Endodermal cell (in vitro differentiated cells): ENCODE results near the gene CSGALNACT2. TPM values are rescaled to one million over a fixed set of nuclear protein-coding genes. Genes with fewer than 3 reads are reported as not detected.

Source experiments
- DNase-seq: peaks from one replicate; pipeline ENCODE4 v3.0.0-alpha.2; 2017
- H3K27ac ChIP-seq: 2 replicates; pipeline ENCODE4 v1.5.1; 2013; ENCODE audit warnings: mild to moderate bottlenecking, low read depth, low read length, moderate library complexity
- H3K27me3 ChIP-seq: 2 replicates; pipeline ENCODE4 v1.6.1; 2013; ENCODE audit warnings: mild to moderate bottlenecking, low read length, moderate library complexity; ENCODE audit not compliant: insufficient read depth, control insufficient read depth, poor library complexity, severe bottlenecking
- H3K36me3 ChIP-seq: 2 replicates; pipeline ENCODE4 v1.7.0; 2013; ENCODE audit warnings: mild to moderate bottlenecking, low read length, moderate library complexity; ENCODE audit not compliant: control insufficient read depth, insufficient read depth
- H3K4me1 ChIP-seq: one replicate; pipeline ENCODE4 v1.7.0; 2013; ENCODE audit warnings: low read length; ENCODE audit not compliant: control insufficient read depth, insufficient read depth
- H3K4me3 ChIP-seq: 2 replicates; pipeline ENCODE4 v1.5.1; 2013; ENCODE audit warnings: mild to moderate bottlenecking, low read length, moderate library complexity
- H3K9ac ChIP-seq: 2 replicates; pipeline ENCODE4 v1.6.1; 2013; ENCODE audit warnings: mild to moderate bottlenecking, low read length, moderate library complexity; ENCODE audit not compliant: poor library complexity, severe bottlenecking; ENCODE audit errors: extremely low read depth
- H3K9me3 ChIP-seq: 2 replicates; pipeline ENCODE4 v1.6.1; 2013; ENCODE audit warnings: mild to moderate bottlenecking, low read length, moderate library complexity; ENCODE audit not compliant: control insufficient read depth
- H3K27ac Mint-ChIP-seq: 2 replicates; pipeline ENCODE4 v1.8.0; 2020; ENCODE audit warnings: mixed read lengths
- H3K27me3 Mint-ChIP-seq: 2 replicates; pipeline ENCODE4 v1.8.0; 2021; ENCODE audit warnings: mild to moderate bottlenecking, mixed read lengths; ENCODE audit not compliant: insufficient read depth
- H3K36me3 Mint-ChIP-seq: 2 replicates; pipeline ENCODE4 v1.8.0; 2020; ENCODE audit warnings: low read depth, mixed read lengths
- H3K4me1 Mint-ChIP-seq: 2 replicates; pipeline ENCODE4 v1.8.0; 2020; ENCODE audit warnings: mixed read lengths
- H3K4me3 Mint-ChIP-seq: 2 replicates; pipeline ENCODE4 v1.8.0; 2020; ENCODE audit warnings: mild to moderate bottlenecking, moderate library complexity, mixed read lengths
- H3K9me3 Mint-ChIP-seq: 2 replicates; pipeline ENCODE4 v1.8.0; 2020; ENCODE audit warnings: mild to moderate bottlenecking, mixed read lengths
- CTCF ChIP-seq: fragments of 200-600 bp; sonication (generic); conservative IDR thresholded peaks from 2 replicates; pipeline ENCODE4 v1.5.0; 2021; ENCODE audit warnings: antibody characterized with exemption, mild to moderate bottlenecking
- WGBS, 2 experiments: methylation state at CpG; one replicate each; pipeline versions ENCODE4 v1.1.5 to v1.1.7; 2013; ENCODE audit warnings: missing lambda C conversion rate in 2 of 2, mixed read lengths in 1 of 2; ENCODE audit not compliant: insufficient coverage in 1 of 2, insufficient read length in 1 of 2; 5-methylcytosine and 5-hydroxymethylcytosine counted together
- total RNA-seq, 2 donors: library from RNA; stranded (reverse); fragmentation: NEBNext Ultra II Directional in 1 of 2; extraction: Animal tissue kit (Norgen Biotek cat#: 25700) in 1 of 2; gene quantifications; 2 replicates in 1 of 2; 3 replicates in 1 of 2; pipeline ENCODE4 v1.2.1, GENCODE V29; 2021

The CSGALNACT2 gene
- total RNA-seq, 2 donors from 2014 or later, result 7.3 to 8.6 TPM

- no peaks in the 10 kb centered on the region for H3K27me3 Mint-ChIP-seq
- DNase-seq, result peak; percentile 77
- H3K4me1 ChIP-seq, result no peaks in the 10 kb centered on the region
- peak overlapping the region; percentile 76 for H3K9ac ChIP-seq
- no peak for TF ChIP-seq CTCF
- H3K4me3 Mint-ChIP-seq, result peak overlapping the region; percentile 88
- H3K36me3 ChIP-seq, result no peaks in the 10 kb centered on the region
- H3K9me3 ChIP-seq, result no peaks in the 10 kb centered on the region
- H3K4me1 Mint-ChIP-seq, result peaks cover 10% of the 10 kb centered on the region
- 1% methylated on average over 11 to 30 of the region's 30 CpGs for WGBS, 2 experiments
- H3K27ac Mint-ChIP-seq, result peak overlapping the region; percentile 89
- no peaks in the 10 kb centered on the region for H3K36me3 Mint-ChIP-seq
- H3K27me3 ChIP-seq, result no peaks in the 10 kb centered on the region
- H3K9me3 Mint-ChIP-seq, result no peaks in the 10 kb centered on the region
- peak overlapping the region; percentile 90 for H3K4me3 ChIP-seq
- H3K27ac ChIP-seq, result peak overlapping the region; percentile 94
Observed at GRCh38 chr10:43137717-43138020, 576 bp upstream of the CSGALNACT2 start.

GRCh38 chr10:43138757-43139241 lies 554 bp downstream of the CSGALNACT2 start:
- Mint-ChIP-seq H3K9me3 (no peaks in the 10 kb centered on the region), H3K4me3 (peak overlapping the region; percentile 88), H3K27ac (peak overlapping the region; percentile 65), H3K27me3 (no peaks in the 10 kb centered on the region), H3K4me1 (peaks cover 10% of the 10 kb centered on the region), H3K36me3 (no peaks in the 10 kb centered on the region)
- Histone ChIP-seq H3K4me3 (peak overlapping the region; percentile 90), H3K9me3 (no peaks in the 10 kb centered on the region), H3K27ac (no peak overlapping the region), H3K9ac (peak overlapping the region; percentile 29), H3K4me1 (no peaks in the 10 kb centered on the region), H3K36me3 (no peaks in the 10 kb centered on the region), H3K27me3 (no peaks in the 10 kb centered on the region)
- DNase-seq, result no peak
- no peak for TF ChIP-seq CTCF
- 3 to 7% methylated on average over 11 to 21 of the region's 22 CpGs for WGBS, 2 experiments

GRCh38 chr10:43141421-43141820 lies 3.2 kb downstream of the CSGALNACT2 start:
- no peaks in the 10 kb centered on the region for H3K4me1 ChIP-seq
- H3K9me3 ChIP-seq, result no peaks in the 10 kb centered on the region
- H3K4me1 Mint-ChIP-seq, result peaks cover 10% of the 10 kb centered on the region
- no peak overlapping the region for H3K27ac Mint-ChIP-seq
- no peaks in the 10 kb centered on the region for H3K36me3 Mint-ChIP-seq
- H3K27me3 Mint-ChIP-seq, result no peaks in the 10 kb centered on the region
- H3K4me3 Mint-ChIP-seq, result no peak overlapping the region
- H3K27me3 ChIP-seq, result no peaks in the 10 kb centered on the region
- no peak overlapping the region for H3K27ac ChIP-seq
- no peak overlapping the region for H3K9ac ChIP-seq
- WGBS, 2 experiments, result 94 to 95% methylated on average over 2 to 5 of the region's 5 CpGs
- no peaks in the 10 kb centered on the region for H3K36me3 ChIP-seq
- no peaks in the 10 kb centered on the region for H3K9me3 Mint-ChIP-seq
- no peak for TF ChIP-seq CTCF
- H3K4me3 ChIP-seq, result no peak overlapping the region
- DNase-seq, result no peak
